ENCODE data around the gene ZNF576.

- TF ChIP-seq POLR2A (IDR thresholded peaks at IDR 0.05) (no peak), CTCF (IDR thresholded peaks at IDR 0.05) (no peak)
Observed at GRCh38 chr19:43633520-43633919, 37.1 kb downstream of the ZNF576 start.

All from lower leg skin (tissue), 3 donors.